Brain pericyte (primary cell): Measurements from ENCODE around the gene TMEM156.
"Not testable (repeated sequence)": the region's sequence is repeated elsewhere in the genome, so short reads cannot be mapped to it uniquely, and the experiment has no call there.

ENCODE experiments used
- DNase-seq: peaks from one replicate; pipeline ENCODE4 v3.0.0-alpha.2; 2012; ENCODE audit warnings: low read depth, low spot score

Gene TMEM156

GRCh38 chr4:38958453-38959190 is 73.6 kb downstream of the TMEM156 start:
- no peak for DNase-seq

DNA sequence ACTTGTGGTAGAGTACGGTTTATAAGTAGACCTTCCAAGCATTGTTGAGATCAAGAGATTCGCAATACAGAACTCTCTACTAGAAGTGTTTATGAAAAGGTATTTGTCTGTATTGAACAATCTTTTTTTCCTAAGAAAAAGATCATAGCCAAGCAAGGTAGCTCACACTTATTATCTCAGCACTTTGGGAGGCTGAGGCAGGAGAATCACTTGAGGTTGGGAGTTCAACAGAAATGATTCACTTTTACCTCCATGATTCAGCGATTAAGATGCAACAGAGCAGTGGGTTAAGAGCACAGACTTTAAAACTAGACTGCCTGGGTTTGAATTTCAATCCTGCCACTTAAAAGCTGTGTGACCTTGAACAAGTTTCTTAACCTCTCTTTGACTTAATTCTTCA is 74.3 kb downstream of the TMEM156 start:
- DNase-seq: no peak

DNA sequence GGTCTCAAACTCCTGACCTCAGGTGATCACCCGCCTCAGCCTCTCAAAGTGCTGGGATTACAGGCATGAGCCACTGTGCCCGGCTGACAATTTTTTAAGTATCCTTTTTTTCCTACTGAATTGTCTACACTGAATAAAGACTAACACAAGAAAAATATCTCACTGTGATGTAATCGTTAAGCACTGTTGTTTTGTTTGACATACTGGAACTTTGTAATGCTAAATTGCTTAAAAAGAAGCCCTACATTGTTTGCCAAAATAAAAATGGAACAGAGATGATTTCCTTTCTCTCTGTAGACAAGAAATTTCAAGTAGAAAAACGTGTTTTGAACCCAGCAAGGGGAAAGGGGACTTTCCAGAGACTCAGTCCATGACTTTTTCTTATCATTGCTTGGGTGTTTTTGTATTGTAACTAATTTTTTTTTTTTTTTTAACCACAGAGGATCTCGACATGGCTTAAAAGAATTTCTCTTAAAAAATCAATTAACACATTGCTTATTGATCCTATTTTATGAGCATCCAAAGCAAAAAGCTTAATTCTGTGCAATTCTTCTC is 74.9 kb downstream of the TMEM156 start:
- no peak for DNase-seq

DNA sequence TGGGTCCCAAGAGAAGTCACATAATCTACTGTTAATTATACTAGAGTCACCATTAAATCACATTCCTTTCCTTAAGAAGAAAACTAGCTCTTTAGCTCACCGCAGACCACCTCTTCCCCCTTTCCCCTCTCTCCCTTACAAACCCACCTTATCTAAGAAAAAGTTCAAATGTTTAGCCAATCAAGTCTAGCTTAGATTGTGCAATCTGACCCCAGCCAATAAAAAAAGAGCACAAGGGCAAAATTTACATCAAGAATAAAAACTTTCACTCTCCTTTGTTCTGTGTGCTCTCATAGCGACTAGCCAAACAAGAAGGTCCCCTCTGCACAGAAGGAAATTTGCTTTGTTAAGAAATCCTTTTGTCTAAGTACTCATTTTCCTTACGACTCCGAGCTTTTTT is 76.3 kb downstream of the TMEM156 start:
- DNase-seq: no peak

GRCh38 chr4:38954727-38955126 is 77.5 kb downstream of the TMEM156 start:
- no peak for DNase-seq

DNA sequence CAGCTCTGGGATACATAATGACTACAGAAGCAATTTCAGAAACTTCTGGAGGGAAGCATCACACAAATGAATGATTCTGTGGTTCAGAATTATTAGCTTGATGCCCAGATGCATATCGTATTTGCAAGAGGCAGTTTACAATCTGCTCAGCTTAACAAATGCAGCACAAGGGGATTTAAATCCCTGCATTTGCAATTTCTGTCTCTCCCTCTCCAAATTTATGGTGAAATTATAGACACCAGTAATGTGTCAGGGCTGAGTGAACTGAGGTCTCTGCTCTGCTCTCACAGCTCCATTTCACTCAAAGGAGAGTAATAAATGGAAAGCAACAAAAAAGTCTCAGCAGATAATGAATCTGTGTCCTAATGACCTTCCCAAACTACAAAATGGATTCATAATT is 80.2 kb downstream of the TMEM156 start:
- no peak for DNase-seq

DNA sequence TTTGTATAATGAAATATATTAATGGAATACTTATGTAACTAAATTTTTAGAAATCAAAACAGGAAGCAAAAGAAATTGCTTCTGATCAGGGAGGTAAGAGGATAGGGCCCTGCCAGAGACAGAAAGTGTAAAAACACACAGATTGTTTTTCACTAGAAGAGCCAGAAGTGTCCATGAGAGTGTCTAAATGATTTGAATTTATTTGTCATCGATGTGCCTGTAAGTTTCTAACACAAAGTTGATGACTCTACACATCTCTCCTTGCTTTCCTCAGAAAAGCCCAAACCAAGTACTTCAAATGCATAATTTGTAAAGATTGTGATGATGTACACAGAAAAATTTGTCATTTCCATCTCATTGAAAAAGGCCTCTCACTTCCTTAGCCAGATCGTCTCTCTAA is 80.6 kb downstream of the TMEM156 start:
- DNase-seq: no peak

- DNase-seq: no peak
Observed at GRCh38 chr4:38950734-38951133, 81.5 kb downstream of the TMEM156 start.

DNA sequence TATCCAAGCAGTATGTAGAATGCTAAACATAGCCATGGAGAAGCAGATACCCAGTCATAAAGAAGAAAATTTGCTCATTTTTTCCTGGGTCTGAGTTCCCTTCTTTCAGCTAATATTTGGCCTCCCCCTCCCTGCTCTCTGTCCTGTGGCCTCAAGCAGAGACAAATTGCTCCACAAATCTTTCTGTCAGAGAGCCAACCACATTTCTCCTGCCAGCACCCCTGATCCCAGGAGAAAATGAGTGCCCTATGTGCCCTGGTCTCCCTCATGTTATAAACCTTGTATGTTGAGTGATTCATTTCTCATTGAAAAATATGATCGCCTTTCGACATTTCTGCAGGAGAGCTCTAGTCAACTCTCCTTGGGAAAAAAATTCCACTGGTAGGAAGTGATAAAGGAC is 82.0 kb downstream of the TMEM156 start:
- DNase-seq: no peak

DNA sequence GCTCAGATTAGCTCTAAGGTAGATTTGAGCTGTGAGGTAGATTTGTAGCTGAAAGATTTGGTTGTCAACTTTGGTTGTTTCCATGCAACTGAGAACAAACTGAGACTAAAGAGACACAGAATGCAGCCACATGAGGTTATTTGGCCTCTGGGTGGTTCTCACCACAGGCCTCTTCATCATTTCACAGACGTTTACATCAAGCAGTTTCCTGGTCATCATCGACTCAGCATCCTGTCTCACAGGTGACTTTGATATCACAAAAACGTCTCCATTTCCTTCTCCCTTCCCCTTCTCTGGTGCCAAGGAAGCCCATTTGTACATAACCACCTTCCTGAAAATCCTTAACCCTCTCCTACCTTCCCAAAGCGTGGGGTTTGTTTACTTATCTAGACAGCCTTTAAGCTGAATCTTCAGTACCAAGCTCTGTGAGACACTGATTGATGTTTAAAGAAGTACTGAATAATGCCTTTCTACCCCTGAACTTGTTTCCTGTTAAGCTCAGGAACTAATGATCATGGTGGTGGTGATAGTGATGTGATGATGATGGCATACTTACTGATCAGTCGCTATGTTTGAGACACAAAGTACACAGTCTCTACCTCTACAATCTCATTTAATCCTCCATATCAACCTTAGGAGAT is 82.7 kb downstream of the TMEM156 start:
- DNase-seq: no peak

GRCh38 chr4:38948551-38948950 is 83.7 kb downstream of the TMEM156 start:
- DNase-seq: peak; percentile 43

- DNase-seq: no peak
Observed at GRCh38 chr4:38946919-38947318, 85.3 kb downstream of the TMEM156 start.

- no peak for DNase-seq
Observed at GRCh38 chr4:38944440-38944839, 87.8 kb downstream of the TMEM156 start.

DNA sequence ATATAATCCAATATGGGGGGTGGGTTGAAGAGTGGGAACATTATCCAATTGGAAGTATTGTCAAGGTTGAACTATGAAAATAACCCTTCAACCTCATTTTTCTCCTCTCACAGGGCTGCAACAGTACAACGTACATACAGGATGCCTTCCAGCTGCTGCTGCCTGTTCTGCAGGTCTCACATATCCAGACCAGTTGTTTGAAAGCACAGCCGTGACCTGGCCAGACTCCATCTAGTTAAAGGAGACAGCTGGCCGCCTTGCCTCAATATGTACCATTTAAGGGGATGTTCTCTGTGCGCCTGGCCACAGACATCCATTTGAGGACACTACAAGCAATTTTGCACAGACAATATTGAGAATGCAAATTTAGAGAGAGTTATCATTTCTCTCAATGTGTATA is 88.9 kb downstream of the TMEM156 start:
- DNase-seq: no peak

GRCh38 chr4:38941906-38942305 is 90.3 kb downstream of the TMEM156 start:
- DNase-seq: not testable (repeated sequence)

- no peak for DNase-seq
Observed at GRCh38 chr4:38940476-38940875, 91.7 kb downstream of the TMEM156 start.

DNA sequence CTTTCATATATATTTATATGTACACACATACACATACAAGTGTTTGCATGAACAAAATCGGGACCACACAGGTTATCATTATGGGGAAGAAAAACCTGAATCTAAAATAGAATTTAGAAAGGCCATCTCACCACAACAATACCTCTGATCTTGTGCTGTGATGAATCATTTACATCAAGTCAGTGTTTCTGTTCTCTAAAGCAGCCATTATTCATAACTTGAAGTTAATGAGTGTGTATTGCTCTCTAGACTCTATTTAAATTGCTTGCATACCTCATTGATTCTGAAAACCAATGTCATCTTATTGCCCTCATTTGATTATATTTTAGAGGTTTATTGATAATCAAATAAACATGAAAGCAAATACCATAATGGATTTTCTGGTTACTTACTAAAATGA is 93.0 kb downstream of the TMEM156 start:
- DNase-seq: no peak

DNA sequence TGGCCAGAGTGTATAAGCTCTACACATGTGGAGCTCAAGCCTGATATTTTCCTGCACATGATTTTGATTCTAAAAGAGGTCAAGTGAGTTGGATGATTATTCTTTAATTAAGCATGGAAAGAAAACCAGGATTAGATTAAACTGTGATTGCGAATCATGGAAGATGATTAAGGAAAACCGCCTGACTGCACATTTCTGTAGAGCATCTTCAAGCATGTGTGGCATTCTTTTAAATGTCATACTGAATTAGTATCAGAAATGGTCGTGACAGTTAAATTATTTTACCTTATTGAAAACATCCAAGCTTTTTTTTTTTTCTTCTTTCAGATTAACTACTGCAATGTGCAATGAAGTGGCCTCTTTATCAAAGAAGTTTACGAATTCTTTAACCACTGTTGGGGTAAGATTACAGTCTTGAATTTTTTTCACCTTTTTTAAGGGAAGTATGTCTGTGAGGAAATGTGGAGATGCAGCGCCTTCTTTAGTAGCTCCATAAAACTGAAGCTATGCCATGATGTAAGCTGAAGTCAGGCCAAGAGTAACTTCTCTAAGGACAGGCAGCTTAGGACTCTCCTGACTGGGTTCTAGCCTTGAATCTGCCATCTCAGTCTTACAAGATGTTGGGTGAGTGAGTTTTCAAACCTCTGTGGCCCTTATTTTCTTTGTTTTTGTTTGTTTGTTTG is 96.7 kb downstream of the TMEM156 start:
- DNase-seq: no peak

- DNase-seq: no peak
Observed at GRCh38 chr4:38931125-38931524, 101.1 kb downstream of the TMEM156 start.

GRCh38 chr4:38930707-38931106 is 101.5 kb downstream of the TMEM156 start:
- no peak for DNase-seq

- no peak for DNase-seq
Observed at GRCh38 chr4:38930204-38930603, 102.0 kb downstream of the TMEM156 start.

GRCh38 chr4:38928974-38929373 is 103.2 kb downstream of the TMEM156 start:
- no peak for DNase-seq

DNA sequence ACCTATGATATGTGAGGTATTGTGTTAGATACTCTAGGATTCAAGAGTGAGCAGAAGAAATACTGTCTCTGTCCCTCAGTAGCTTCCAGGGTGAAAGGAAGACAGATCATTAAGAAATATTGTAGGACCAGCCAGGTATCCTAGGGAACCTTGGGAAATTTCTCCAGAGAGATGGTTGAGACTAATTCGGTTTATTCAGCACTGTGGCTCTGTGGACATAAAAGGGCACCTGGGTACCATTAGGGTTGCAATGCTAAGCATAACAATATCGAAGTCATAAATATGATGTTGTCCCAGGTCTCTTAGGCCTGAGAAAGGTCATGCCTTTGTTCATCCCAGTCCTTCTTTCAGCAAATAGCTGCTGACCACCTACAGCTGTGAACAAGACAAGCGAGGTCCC is 103.6 kb downstream of the TMEM156 start:
- DNase-seq: no peak
